ENCODE measurements around the gene TMEM212. TPM values are rescaled to one million over a fixed set of nuclear protein-coding genes. Genes with fewer than 3 reads are reported as not detected.

Gene TMEM212
- polyA plus RNA-seq, 1 donor (not counting 4 experiments of a cell fraction or from before 2014, with no cell fraction given), result not detected

DNA sequence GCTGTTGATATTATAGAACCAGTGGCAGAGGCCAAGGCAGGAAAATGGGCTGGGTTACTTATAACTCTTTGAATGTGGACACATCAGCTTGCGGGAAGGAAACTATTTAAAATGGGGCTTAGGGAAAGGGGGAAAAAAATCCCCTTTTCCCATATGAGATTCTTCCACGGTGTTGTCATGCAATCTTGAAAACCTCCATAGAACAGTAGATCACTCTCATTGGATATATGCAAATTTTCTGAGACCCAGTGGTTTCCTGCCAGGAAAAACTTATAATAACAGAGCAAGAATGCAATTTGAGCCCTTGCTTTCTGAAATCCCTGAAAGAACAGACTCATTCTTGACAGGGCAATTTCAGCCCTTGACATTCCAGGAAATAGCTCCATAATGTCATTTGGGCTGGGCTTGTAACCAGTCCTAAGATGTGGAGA, 31.1 kb downstream of the TMEM212 start:
- H3K9ac ChIP-seq (ENCODE audit: control insufficient read depth, extremely low read depth, insufficient read depth, low read length), result no peak overlapping the region
- no peaks in the 10 kb centered on the region for H3K36me3 ChIP-seq (ENCODE audit: control insufficient read depth in 2 of 2, extremely low read depth in 1 of 2, insufficient read depth in 2 of 2, low read length in 2 of 2)

GRCh38 chr3:171874879-171875278, 31.7 kb downstream of the TMEM212 start:
- DNase-seq (ENCODE audit: low read depth, low spot score) (no peak), FAIRE-seq (no peak)
- no peak overlapping the region for H3K9ac ChIP-seq (ENCODE audit: control insufficient read depth, extremely low read depth, insufficient read depth, low read length)
- H4K20me1 ChIP-seq (ENCODE audit: control insufficient read depth, extremely low read depth, insufficient read depth, low read length), result no peaks in the 10 kb centered on the region
- H3K36me3 ChIP-seq (ENCODE audit: control insufficient read depth in 2 of 2, extremely low read depth in 1 of 2, insufficient read depth in 2 of 2, low read length in 2 of 2), result no peaks in the 10 kb centered on the region
- no peaks in the 10 kb centered on the region for H3K9me3 ChIP-seq (ENCODE audit: control insufficient read depth, low read depth, low read length)
- peaks cover 21% of the 10 kb centered on the region for H3K4me1 ChIP-seq (ENCODE audit: control insufficient read depth, extremely low read depth, insufficient read depth, low read length)
- H3K4me2 ChIP-seq (ENCODE audit: control insufficient read depth, extremely low read depth, insufficient read depth, low read depth, low read length), result no peak overlapping the region
- H3K9me1 ChIP-seq (ENCODE audit: control insufficient read depth, extremely low read depth, insufficient read depth, low read length), result no peaks in the 10 kb centered on the region
- no peaks in the 10 kb centered on the region for H3K27me3 ChIP-seq (ENCODE audit: control insufficient read depth, extremely low read depth, insufficient read depth, low read length)
- dilution Hi-C loops (cut with MboI; ENCODE audit: extremely low pct_ligation_motif_present, low sequenced_read_pairs), result no loop called here
- no peaks in the 10 kb centered on the region for H3K79me2 ChIP-seq (ENCODE audit: control insufficient read depth, insufficient read depth, low read length)
- peak overlapping the region; percentile 17 for H3K27ac ChIP-seq (ENCODE audit: control insufficient read depth, insufficient read depth, low read length)
- no peak overlapping the region for H3K4me3 ChIP-seq (ENCODE audit: control insufficient read depth in 2 of 3, extremely low read depth in 1 of 3, insufficient read depth in 2 of 3, low read depth in 1 of 3, low read length in 3 of 3)
- TF ChIP-seq CTCF (optimal IDR thresholded peaks at IDR 0.05 in 1 of 3, IDR thresholded peaks at IDR 0.05 in 1 of 3, conservative IDR thresholded peaks at IDR 0.05 in 1 of 3; ENCODE audit: extremely low read depth in 1 of 3, insufficient read depth in 2 of 3, low read length in 3 of 3), result no peak
- no peak for TF ChIP-seq EZH2 (IDR thresholded peaks at IDR 0.05; ENCODE audit: low read length)
- no peak overlapping the region for H2AFZ ChIP-seq (ENCODE audit: control insufficient read depth, low read length)

More for the DNA sequence above, 31.1 kb downstream of the TMEM212 start:
- Histone ChIP-seq H2AFZ (ENCODE audit: control insufficient read depth, low read length) (no peak overlapping the region), H3K9me1 (ENCODE audit: control insufficient read depth, extremely low read depth, insufficient read depth, low read length) (no peaks in the 10 kb centered on the region), H3K27me3 (ENCODE audit: control insufficient read depth, extremely low read depth, insufficient read depth, low read length) (no peaks in the 10 kb centered on the region), H4K20me1 (ENCODE audit: control insufficient read depth, extremely low read depth, insufficient read depth, low read length) (no peaks in the 10 kb centered on the region), H3K4me2 (ENCODE audit: control insufficient read depth, extremely low read depth, insufficient read depth, low read depth, low read length) (no peak overlapping the region), H3K4me3 (ENCODE audit: control insufficient read depth in 2 of 3, extremely low read depth in 1 of 3, insufficient read depth in 2 of 3, low read depth in 1 of 3, low read length in 3 of 3) (no peak overlapping the region), H3K4me1 (ENCODE audit: control insufficient read depth, extremely low read depth, insufficient read depth, low read length) (peaks cover 21% of the 10 kb centered on the region), H3K27ac (ENCODE audit: control insufficient read depth, insufficient read depth, low read length) (peak overlapping the region; percentile 17), H3K79me2 (ENCODE audit: control insufficient read depth, insufficient read depth, low read length) (no peaks in the 10 kb centered on the region), H3K9me3 (ENCODE audit: control insufficient read depth, low read depth, low read length) (no peaks in the 10 kb centered on the region)
- FAIRE-seq (peak; percentile 34), DNase-seq (ENCODE audit: low read depth, low spot score) (no peak)
- dilution Hi-C loops (cut with MboI; ENCODE audit: extremely low pct_ligation_motif_present, low sequenced_read_pairs), result no loop called here
- TF ChIP-seq EZH2 (IDR thresholded peaks at IDR 0.05; ENCODE audit: low read length), result no peak
- TF ChIP-seq CTCF (optimal IDR thresholded peaks at IDR 0.05 in 1 of 3, IDR thresholded peaks at IDR 0.05 in 1 of 3, conservative IDR thresholded peaks at IDR 0.05 in 1 of 3; ENCODE audit: extremely low read depth in 1 of 3, insufficient read depth in 2 of 3, low read length in 3 of 3), result no peak
